Measurements from ENCODE around the gene YAP1.

Gene YAP1

DNA sequence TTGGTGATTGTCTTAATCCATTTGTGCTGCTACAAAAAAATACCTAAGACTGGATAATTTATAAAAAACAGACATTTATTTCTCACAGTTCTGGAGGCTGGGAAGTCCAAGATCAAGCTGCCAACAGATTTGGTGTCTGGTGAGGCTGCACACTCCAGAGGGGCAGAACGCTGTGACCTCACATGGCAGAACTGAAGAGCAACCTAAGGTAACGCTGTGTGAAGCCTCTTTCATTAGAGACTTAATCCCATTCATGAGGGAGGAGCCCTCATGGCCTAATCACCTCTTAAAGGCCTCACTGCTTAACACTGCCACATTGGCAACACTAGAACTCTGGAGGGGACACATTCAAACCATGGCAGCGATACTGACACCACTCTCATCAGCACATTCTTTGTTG is 164.4 kb downstream of the YAP1 start:
- no peak overlapping the region for H3K4me3 ChIP-seq (replicated peaks; ENCODE audit: insufficient read depth, low read length)
- TF ChIP-seq SPI1 (IDR thresholded peaks at IDR 0.05; ENCODE audit: borderline replicate concordance, low read depth) (no peak), GABPA (IDR thresholded peaks at IDR 0.05; ENCODE audit: low read depth) (no peak)
- TF ChIP-seq, protein P1, sequence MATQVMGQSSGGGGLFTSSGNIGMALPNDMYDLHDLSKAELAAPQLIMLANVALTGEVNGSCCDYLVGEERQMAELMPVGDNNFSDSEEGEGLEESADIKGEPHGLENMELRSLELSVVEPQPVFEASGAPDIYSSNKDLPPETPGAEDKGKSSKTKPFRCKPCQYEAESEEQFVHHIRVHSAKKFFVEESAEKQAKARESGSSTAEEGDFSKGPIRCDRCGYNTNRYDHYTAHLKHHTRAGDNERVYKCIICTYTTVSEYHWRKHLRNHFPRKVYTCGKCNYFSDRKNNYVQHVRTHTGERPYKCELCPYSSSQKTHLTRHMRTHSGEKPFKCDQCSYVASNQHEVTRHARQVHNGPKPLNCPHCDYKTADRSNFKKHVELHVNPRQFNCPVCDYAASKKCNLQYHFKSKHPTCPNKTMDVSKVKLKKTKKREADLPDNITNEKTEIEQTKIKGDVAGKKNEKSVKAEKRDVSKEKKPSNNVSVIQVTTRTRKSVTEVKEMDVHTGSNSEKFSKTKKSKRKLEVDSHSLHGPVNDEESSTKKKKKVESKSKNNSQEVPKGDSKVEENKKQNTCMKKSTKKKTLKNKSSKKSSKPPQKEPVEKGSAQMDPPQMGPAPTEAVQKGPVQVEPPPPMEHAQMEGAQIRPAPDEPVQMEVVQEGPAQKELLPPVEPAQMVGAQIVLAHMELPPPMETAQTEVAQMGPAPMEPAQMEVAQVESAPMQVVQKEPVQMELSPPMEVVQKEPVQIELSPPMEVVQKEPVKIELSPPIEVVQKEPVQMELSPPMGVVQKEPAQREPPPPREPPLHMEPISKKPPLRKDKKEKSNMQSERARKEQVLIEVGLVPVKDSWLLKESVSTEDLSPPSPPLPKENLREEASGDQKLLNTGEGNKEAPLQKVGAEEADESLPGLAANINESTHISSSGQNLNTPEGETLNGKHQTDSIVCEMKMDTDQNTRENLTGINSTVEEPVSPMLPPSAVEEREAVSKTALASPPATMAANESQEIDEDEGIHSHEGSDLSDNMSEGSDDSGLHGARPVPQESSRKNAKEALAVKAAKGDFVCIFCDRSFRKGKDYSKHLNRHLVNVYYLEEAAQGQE (IDR thresholded peaks at IDR 0.05; ENCODE audit: insufficient replicate concordance, low read depth): no peak
- TF ChIP-seq, protein P2, sequence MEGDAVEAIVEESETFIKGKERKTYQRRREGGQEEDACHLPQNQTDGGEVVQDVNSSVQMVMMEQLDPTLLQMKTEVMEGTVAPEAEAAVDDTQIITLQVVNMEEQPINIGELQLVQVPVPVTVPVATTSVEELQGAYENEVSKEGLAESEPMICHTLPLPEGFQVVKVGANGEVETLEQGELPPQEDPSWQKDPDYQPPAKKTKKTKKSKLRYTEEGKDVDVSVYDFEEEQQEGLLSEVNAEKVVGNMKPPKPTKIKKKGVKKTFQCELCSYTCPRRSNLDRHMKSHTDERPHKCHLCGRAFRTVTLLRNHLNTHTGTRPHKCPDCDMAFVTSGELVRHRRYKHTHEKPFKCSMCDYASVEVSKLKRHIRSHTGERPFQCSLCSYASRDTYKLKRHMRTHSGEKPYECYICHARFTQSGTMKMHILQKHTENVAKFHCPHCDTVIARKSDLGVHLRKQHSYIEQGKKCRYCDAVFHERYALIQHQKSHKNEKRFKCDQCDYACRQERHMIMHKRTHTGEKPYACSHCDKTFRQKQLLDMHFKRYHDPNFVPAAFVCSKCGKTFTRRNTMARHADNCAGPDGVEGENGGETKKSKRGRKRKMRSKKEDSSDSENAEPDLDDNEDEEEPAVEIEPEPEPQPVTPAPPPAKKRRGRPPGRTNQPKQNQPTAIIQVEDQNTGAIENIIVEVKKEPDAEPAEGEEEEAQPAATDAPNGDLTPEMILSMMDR (IDR thresholded peaks at IDR 0.05; ENCODE audit: insufficient read depth, low read length): no peak
- no peak for DNase-seq (ENCODE audit: low read depth in 1 of 2, low spot score in 1 of 2)
- H3K27ac ChIP-seq (replicated peaks): no peak overlapping the region
- peaks cover 12% of the 10 kb centered on the region for H3K27me3 ChIP-seq (ENCODE audit: insufficient read depth, poor library complexity, severe bottlenecking)

DNA sequence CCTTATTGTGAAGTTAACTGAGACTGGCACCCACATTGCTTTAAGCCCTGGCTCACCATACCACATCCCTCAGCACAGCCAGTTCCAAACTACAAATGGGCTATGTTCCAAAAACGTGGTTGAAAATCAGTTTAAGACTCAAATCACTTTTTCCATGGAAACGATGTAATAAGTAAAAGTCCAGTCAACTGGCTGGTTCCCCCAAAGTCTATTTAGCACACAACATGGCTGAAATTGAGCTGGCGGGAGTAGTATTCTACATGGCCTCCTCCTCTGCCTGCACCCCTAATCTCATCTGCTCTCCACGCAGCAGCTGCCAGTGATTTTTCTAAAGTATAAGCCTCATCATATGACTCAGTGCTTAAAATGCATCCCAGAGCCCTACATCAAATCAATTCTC is 166.1 kb downstream of the YAP1 start:
- no peak overlapping the region for H3K4me3 ChIP-seq (replicated peaks; ENCODE audit: insufficient read depth, low read length)
- H3K27me3 ChIP-seq (ENCODE audit: insufficient read depth, poor library complexity, severe bottlenecking): peaks cover 8% of the 10 kb centered on the region
- TF ChIP-seq POLR2AphosphoS5 (IDR thresholded peaks at IDR 0.05; ENCODE audit: low read depth) (no peak), GABPA (IDR thresholded peaks at IDR 0.05; ENCODE audit: low read depth) (no peak), SPI1 (IDR thresholded peaks at IDR 0.05; ENCODE audit: borderline replicate concordance, low read depth) (no peak)
- TF ChIP-seq, protein P2 (IDR thresholded peaks at IDR 0.05; ENCODE audit: insufficient read depth, low read length): no peak
- TF ChIP-seq, protein P1 (IDR thresholded peaks at IDR 0.05; ENCODE audit: insufficient replicate concordance, low read depth): no peak
- no peak overlapping the region for H3K27ac ChIP-seq (replicated peaks)
- no peak for DNase-seq (ENCODE audit: low read depth in 1 of 2, low spot score in 1 of 2)

DNA sequence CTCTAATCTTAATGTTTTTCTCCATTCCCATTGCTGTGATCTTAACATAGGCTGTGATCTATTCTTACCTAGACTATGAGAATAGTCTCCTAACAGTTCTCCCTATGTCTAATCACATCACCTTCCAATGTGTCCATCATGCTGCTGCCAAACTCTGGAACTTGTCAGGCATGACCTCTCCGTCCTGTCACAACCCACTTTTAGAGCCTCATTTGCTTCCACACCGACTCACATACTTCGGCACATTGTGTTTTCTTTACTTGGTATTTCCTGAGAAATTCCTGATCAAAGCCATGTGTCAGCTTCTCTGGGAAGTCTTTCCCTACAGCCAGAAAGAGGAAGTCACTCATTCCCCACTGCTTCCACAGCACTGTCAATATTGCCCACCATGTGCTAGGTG is 166.5 kb downstream of the YAP1 start:
- no peak for DNase-seq (ENCODE audit: low read depth in 1 of 2, low spot score in 1 of 2)
- TF ChIP-seq POLR2AphosphoS5 (IDR thresholded peaks at IDR 0.05; ENCODE audit: low read depth): no peak
- no peak for TF ChIP-seq SPI1 (IDR thresholded peaks at IDR 0.05; ENCODE audit: borderline replicate concordance, low read depth)
- TF ChIP-seq, protein P1 (IDR thresholded peaks at IDR 0.05; ENCODE audit: insufficient replicate concordance, low read depth): no peak
- no peak for TF ChIP-seq GABPA (IDR thresholded peaks at IDR 0.05; ENCODE audit: low read depth)
- TF ChIP-seq, protein P2 (IDR thresholded peaks at IDR 0.05; ENCODE audit: insufficient read depth, low read length): no peak
- H3K27me3 ChIP-seq (ENCODE audit: insufficient read depth, poor library complexity, severe bottlenecking): peaks cover 8% of the 10 kb centered on the region
- H3K4me3 ChIP-seq (replicated peaks; ENCODE audit: insufficient read depth, low read length): no peak overlapping the region
- no peak overlapping the region for H3K27ac ChIP-seq (replicated peaks)

Data from HL-60 (cell line).